NCI-H2196 (cell line): Measurements from ENCODE around the gene NADSYN1.
A peak's percentile ranks its signal among the peaks of the same experiment; 100 is the strongest.

Experiments
- DNase-seq: peaks from one replicate; lab custom pipeline; 2025; ENCODE audit not compliant: unreplicated experiment; lab: John Stamatoyannopoulos, UW

The NADSYN1 gene

GRCh38 chr11:71450939-71451338 lies 2.1 kb upstream of the NADSYN1 start:
- no peak for DNase-seq

GRCh38 chr11:71451596-71452198 lies 1.3 kb upstream of the NADSYN1 start:
- peak; percentile 57 for DNase-seq

DNA sequence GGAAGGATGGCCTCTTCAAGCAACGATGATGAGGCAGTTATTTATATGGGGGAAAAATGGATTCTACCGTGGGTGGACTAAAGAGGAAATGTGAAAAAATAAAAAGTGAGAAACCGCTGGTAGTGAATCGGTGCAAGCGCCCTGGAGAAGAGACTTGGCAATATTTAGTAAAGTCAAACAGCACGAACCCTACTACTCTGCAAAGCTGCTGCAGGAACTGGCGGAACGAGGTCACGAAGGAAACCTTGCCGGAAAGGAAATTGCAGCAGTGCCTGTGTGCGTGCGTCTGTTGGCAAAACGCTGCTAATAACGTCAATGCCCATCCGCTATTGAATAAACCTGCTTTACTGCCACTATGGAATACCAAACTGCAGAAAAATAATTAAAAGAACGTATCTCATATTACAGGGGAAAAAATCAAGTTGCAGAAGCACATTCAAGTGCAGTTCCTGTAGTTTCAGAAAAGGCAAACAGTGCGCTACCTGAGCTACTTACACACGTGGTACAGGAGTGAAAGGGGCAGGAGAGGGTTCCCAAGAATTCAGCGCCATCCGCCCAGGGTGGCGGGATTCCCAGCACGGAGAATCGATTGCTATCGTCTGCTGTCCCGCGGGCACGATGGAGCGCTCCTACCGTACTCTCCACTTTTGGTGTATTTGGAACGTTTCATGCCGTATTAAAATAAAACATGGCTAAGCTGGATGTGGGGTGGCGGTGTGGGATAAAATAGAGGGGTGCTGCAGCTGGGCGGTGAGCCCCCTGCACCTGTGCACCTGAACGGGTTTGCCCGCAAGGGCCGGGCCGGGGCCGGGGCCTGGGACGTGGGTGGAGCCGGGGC lies 585 bp upstream of the NADSYN1 start:
- DNase-seq = peak; percentile 60

- no peak for DNase-seq
Measured at GRCh38 chr11:71453918-71454304, 908 bp downstream of the NADSYN1 start.

GRCh38 chr11:71454470-71455113 lies 1.6 kb downstream of the NADSYN1 start:
- no peak for DNase-seq

DNA sequence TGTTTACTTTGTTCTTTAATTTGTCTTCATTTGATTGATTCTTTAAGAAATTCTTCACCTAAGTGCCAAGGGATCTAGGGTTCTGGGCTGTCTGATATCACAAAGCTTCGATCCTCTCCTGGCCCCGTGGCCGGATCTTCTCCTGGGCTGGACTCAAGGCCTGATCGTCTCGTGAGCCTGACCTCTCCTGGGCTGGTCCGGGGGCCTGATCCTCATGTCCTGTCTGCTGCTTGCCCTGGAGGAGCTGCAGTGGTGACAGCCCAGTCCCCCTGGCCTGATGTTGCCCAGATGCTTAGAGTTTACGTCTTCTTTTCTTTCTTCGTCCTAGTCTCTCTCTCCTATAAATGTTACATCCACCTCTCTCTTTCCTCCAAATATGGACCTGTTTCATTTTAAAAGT lies 3.3 kb downstream of the NADSYN1 start:
- DNase-seq = no peak

GRCh38 chr11:71456831-71457230 lies 3.8 kb downstream of the NADSYN1 start:
- no peak for DNase-seq

DNA sequence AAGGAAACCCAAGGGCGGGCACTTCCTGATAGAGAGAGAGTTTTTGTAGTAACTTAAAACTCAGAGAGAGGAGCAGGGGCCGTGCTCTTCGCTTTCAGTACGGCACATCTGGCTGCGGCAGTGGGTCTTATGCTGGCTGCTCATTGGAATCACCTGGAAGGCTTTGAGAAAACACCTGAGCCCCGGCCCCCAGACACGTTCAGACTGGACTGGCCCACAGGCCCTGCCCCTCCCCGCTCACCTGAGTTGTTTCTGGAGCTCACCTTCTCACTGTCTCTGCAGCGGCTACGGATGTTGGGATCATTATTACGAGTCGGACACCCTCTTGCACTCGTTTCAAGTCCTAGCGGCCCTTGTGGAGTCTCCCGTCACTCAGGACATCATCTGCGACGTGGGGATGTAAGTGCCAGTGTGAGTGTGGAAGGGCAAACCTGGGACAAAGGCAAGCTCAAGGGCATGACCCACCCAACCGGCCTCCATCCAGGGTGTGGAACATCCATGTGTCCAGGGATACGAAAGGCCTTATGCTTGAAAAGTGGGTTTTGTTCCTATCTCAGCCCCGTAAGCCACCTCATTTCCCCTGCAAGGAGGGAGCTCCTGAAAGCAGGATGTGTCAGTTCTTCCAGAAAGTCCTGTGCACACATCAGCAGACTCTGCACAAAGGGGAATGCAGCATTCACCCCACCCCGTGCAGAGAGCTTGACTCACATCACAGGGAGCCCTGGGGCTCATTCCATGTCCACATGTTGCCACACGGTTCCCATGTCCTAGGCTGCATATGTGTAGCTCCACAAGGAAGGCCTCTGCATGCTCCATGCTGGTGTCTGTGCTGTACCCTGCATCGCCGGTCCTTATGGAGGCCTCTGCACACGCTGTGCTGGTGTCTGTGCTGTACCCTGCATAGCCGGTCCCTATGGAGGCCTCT lies 5.4 kb downstream of the NADSYN1 start:
- no peak for DNase-seq

DNA sequence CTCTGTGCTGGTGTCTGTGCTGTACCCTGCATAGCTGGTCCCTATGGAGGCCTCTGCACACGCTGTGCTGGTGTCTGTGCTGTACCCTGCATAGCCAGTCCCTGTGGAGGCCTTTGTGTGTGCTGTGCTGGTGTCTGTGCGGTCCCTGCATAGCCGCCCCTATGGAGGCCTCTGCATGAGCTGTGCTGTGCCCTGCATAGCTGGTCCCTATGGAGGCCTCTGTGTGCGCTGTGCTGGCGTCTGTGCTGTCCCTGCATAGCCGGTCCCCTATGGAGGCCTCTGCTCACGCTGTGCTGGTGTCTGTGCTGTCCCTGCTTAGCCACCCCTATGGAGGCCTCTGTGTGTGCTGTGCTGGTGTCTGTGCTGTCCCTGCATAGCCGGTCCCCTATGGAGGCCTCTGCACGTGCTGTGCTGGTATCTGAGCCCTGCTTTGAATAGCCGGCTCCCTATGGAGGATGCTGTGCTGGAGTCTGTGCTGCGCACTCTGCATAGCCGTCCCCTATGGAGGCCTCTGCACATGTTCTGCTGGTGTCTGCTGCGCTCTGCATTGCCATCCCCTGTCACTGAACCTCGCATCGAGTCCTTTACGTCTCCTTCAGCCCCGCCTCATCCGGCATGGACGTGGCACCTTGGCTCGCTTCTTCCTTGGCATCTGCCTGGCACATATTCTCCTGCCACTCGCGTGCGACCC lies 6.2 kb downstream of the NADSYN1 start:
- DNase-seq = no peak

DNA sequence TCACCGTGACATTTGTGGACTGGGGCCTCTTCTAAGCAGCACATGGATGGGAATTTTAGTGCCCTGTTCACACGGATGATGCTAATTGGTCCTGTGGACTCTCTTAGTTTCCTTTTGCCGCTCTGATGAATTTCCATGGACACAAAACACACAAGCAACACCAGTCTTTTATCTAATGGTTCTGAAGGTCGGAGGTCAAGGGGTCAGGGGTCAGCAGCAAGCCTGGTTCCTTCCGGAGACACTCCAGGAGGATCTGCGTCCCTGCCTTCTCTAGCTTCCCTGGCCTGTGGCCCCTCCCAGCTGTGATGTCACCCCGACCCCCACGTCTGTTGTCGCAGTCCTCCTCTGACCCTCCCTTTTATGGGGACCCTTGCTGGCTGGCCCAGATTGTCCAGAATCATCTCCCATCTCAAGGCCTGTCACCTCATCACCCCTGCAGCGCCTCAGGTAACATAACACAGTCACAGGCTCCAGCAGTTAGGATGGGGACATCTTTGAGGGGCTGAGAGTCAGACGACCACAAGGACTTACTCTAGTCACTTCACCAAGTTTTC lies 6.8 kb downstream of the NADSYN1 start:
- DNase-seq = no peak

DNA sequence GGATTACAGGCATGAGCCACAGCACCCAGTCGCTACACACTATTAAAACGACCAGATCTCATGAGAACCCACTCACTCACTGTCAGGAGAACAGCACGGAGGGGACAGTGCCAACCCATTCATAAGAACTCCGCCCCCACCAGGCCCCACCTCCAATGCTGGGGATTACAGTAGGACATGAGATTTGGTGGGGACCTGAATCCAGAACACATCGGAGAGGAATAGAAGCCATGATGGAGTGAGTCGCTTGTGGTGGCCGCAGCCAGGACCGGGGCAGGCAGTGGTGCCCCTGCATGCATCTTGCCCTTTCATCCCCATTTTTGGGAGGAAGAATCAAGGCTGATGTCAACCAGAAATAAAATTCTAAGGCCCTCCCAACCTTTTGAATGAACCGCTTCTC lies 8.7 kb downstream of the NADSYN1 start:
- DNase-seq = no peak

DNA sequence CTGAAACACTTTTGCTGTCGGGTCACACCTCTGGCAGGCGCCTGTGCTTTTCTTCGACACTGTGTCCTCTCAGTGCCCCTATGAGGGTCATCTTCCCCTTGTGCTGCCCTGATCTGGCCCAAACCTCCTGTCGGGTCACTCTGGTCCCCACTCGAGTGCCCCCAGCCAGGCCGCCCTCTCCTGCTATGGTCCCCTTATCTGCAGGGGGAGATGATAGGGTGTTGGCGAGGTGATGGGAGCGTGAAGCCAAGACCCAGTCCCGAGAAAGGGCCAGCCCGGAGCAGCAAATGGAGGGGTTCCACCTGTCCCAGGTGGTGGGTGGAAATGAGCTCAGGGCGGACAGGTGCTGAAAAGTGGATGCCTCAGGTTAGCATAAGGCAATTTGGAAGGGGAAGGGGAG lies 9.7 kb downstream of the NADSYN1 start:
- no peak for DNase-seq

DNA sequence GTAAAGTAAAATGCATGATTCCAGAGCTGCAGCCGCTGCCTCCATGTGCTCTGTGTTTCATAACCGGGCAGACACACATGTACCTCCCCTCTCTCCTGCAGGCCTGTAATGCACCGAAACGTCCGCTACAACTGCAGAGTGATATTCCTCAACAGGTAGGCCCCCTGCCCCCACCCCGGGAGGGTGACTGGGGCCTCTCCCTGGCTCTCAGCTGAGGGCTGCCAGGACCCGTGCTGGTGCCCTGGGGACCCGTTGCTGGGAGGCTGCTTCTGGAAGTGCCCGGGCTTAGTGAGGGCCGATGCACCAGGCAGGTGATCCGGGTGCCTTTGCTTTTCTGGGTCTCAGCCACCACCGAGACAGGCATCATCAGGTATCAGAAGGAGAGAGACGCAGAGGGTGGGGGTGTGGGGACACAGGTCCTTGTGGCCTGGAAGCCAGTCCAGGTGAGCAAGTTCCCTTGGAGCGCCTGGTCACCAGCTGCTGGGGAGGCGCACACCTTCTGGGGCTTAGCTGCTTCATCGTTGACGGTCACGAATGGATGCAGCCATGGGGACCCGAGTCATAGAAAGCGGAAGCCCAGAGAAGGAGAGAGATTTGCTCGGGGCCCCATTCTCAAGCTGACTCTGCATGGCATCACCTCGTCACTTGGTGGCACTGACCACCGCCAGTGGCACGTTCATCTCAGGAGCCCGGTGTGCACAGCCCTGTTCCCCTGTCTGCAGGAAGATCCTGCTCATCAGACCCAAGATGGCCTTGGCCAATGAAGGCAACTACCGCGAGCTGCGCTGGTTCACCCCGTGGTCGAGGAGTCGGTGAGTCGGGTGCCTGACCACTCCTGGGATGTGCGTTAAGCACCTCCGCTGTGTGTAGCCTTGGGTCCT lies 10.6 kb downstream of the NADSYN1 start:
- DNase-seq = no peak

- DNase-seq = no peak
Measured at GRCh38 chr11:71465054-71465453, 12.1 kb downstream of the NADSYN1 start.

DNA sequence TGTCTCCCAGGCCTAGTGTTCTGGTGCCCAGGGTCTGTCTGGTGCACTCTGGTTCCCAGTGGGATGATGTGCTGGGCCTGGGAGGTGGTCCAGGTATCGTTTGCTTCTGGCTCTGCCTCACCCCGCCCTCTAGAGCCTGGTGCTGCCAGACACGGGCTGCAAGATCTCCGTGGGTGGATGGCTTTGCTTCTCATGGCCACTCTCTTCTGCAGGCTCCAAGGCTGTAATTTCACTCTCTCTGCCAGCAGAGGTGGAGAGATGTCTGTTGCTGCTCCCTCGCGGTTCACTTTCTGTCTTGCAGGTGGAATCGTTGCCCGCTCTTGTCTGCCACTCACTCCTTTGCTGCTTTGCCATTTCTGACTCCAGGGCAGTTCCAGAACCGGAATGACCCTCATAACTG lies 13.4 kb downstream of the NADSYN1 start:
- DNase-seq = no peak

DNA sequence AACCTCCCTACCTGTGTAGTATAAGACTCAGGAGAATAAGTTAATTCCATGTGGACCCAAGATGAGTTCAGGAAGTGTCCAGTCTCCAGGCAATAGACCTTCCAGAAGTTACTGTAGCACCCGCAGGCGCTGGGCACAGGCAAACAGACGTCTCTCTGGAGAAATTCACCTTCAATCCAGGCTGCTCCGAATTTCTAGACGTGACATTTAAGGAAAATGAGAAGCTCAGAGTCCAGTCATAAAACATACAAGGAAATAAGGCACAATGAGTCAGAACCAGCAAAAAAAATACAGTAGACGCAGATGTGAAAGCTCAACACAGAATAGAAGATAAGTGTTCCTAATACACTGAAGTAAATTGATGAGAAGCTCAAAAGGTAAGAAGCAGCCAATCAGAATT lies 14.2 kb downstream of the NADSYN1 start:
- no peak for DNase-seq

DNA sequence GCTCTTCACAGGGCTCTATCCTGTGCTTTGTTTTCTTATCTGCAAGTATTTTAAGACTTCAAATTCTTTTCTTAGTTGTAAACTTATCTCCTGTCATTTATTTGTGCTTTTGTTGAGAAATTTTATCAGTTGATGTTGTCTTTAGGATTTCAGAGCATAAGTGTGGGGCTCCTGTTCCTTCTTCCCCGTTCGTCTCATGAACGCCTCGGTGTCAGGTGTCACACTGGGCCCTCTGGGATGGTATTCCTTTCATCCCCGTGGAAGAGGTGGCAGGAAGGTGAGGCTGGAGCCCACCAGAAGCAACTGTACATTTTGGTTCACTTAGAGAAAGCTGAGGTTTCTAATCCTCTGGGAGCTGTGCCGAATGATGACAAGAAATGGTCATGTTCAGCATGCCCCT lies 17.9 kb downstream of the NADSYN1 start:
- DNase-seq = no peak

DNA sequence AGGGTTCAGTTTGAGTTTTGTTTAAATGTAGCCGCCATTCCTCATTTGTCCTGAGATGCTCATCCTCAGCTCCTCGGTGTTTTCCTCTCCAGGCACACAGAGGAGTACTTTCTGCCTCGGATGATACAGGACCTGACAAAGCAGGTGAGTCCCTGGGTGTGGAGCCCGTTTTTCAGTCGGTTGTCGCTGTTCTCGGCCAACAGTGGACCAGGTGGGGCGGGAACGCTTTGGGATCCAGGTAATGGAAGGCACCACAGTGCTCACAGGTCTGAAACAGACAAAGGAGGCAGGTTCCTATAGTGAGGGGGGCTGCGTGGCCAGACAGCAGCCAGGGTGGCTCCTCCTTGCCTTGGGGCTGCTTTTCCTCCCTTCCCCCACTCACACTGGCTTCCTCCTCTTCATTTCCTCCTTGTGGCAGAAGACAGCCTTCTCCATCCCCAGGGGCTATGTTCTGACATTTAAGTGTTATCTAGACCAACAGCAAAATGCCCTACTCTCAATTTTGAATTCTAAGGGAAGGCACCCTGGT lies 19.4 kb downstream of the NADSYN1 start:
- no peak for DNase-seq
